Stimulated activated CD4-positive, alpha-beta T cell treated with anti-CD3 and anti-CD28 coated beads, TNF-alpha, amount 100 ng/mL, for 48 hours (primary cell): ENCODE data around the gene TXLNA.
A peak's percentile ranks its signal among the peaks of the same experiment; 100 is the strongest.

Experiments used
- DNase-seq, 3 donors: peaks; one replicate each; pipeline ENCODE4 v3.0.0-alpha.2; 2020; ENCODE audit warnings: low read depth in 3 of 3

TXLNA gene

GRCh38 chr1:32208891-32209328, 29.4 kb downstream of the TXLNA start, which contains the start of gene DCDC2B:
Gene DCDC2B, plus strand, starts transcription at chr1:32209089. Its CDS starts 5 bp downstream, at chr1:32209094.
- DNase-seq, result no peak

- DNase-seq, result peak in 2 of 3 donors; percentile 32 to 55
Measured at GRCh38 chr1:32215629-32216480, 36.4 kb downstream of the TXLNA start.

GRCh38 chr1:32216566-32216965, 37.1 kb downstream of the TXLNA start:
- DNase-seq, result no peak

GRCh38 chr1:32219022-32219421, 39.5 kb downstream of the TXLNA start:
- no peak for DNase-seq

GRCh38 chr1:32220746-32221580, 41.5 kb downstream of the TXLNA start:
- no peak for DNase-seq

- no peak for DNase-seq
Measured at GRCh38 chr1:32221581-32221979, 42.1 kb downstream of the TXLNA start.

GRCh38 chr1:32221980-32222755, 42.7 kb downstream of the TXLNA start, which contains the start of the genes EIF3I and TMEM234:
Gene EIF3I, plus strand, starts transcription at chr1:32222407. Its CDS starts 35 bp downstream, at chr1:32222442.
Gene TMEM234, minus strand, starts transcription at chr1:32222353. Its CDS starts 31 bp downstream, at chr1:32222322.
- peak; percentile 74 to 88 (median 85) for DNase-seq

GRCh38 chr1:32223683-32224082, 44.2 kb downstream of the TXLNA start:
- no peak for DNase-seq

- DNase-seq, result no peak
Measured at GRCh38 chr1:32224285-32224684, 44.8 kb downstream of the TXLNA start.

- no peak for DNase-seq
Measured at GRCh38 chr1:32228771-32229170, 49.3 kb downstream of the TXLNA start.

GRCh38 chr1:32231843-32232432, 52.5 kb downstream of the TXLNA start:
- DNase-seq, result no peak

GRCh38 chr1:32232558-32233304, 53.3 kb downstream of the TXLNA start:
- no peak for DNase-seq

GRCh38 chr1:32234792-32235191, 55.3 kb downstream of the TXLNA start:
- no peak for DNase-seq

- no peak for DNase-seq
Measured at GRCh38 chr1:32239337-32239736, 59.9 kb downstream of the TXLNA start.

- DNase-seq, result no peak
Measured at GRCh38 chr1:32239790-32240139, 60.3 kb downstream of the TXLNA start.

- no peak for DNase-seq
Measured at GRCh38 chr1:32240140-32240951, 60.9 kb downstream of the TXLNA start.

GRCh38 chr1:32241001-32241763, 61.7 kb downstream of the TXLNA start:
- DNase-seq, result no peak

- no peak for DNase-seq
Measured at GRCh38 chr1:32242341-32242851, 62.9 kb downstream of the TXLNA start.

- no peak for DNase-seq
Measured at GRCh38 chr1:32246888-32247273, 67.4 kb downstream of the TXLNA start, which contains the start of gene FAM167B. Gene FAM167B, plus strand, starts transcription at chr1:32247222. Its CDS starts 200 bp downstream, at chr1:32247422.
